Cardiac muscle cell (in vitro differentiated cells and primary cell): ENCODE data around the gene CCT5. TPM values are rescaled to one million over a fixed set of nuclear protein-coding genes. Genes with fewer than 3 reads are reported as not detected.

ENCODE experiments used
- DNase-seq, 2 donors: peaks; one replicate each; pipeline versions ENCODE4 v3.0.0 to v3.0.0-alpha.2; 2010 to 2017; ENCODE audit warnings: low read depth in 1 of 2, low spot score in 1 of 2
- H3K27ac ChIP-seq: fragments of 200-600 bp; sonication (generic); 2 replicates; pipeline ENCODE4 v1.5.1; 2016
- H3K27me3 ChIP-seq: fragments of 200-600 bp; sonication (generic); 2 replicates; pipeline ENCODE4 v1.6.0; 2016; ENCODE audit warnings: control low read depth
- H3K36me3 ChIP-seq: fragments of 200-600 bp; sonication (generic); 2 replicates; pipeline ENCODE4 v1.5.1; 2016; ENCODE audit warnings: control low read depth
- H3K4me1 ChIP-seq: fragments of 200-600 bp; sonication (generic); 2 replicates; pipeline ENCODE4 v1.8.1; 2017; ENCODE audit warnings: low read depth, mild to moderate bottlenecking, mixed run types
- H3K4me3 ChIP-seq: fragments of 200-600 bp; sonication (generic); 2 replicates; pipeline ENCODE4 v1.5.1; 2016; ENCODE audit warnings: mild to moderate bottlenecking
- H3K9me3 ChIP-seq: fragments of 200-600 bp; sonication (generic); 2 replicates; pipeline ENCODE4 v1.5.1; 2017; ENCODE audit warnings: low read depth, mild to moderate bottlenecking, control low read depth
- CTCF ChIP-seq: IDR thresholded peaks from 2 replicates; pipeline ENCODE4 v1.5.1; 2012; ENCODE audit warnings: low read depth, mild to moderate bottlenecking, low read length
- polyA plus RNA-seq: library from polyadenylated mRNA; unstranded; fragments of >200 nt; fragmentation: Nextera tagmentation; extraction: Ambion mirVana; gene quantifications from 2 replicates; pipeline ENCODE4 v1.2.1, GENCODE V29; 2016
- total RNA-seq: library from RNA; depleted of rRNA; stranded (reverse); fragments of >200 nt; gene quantifications from 2 replicates; pipeline ENCODE4 v1.2.3, GENCODE V29; 2016

The CCT5 gene
- 176 and 231 TPM in 2 replicates for total RNA-seq
- 256 and 265 TPM in 2 replicates for polyA plus RNA-seq

- Histone ChIP-seq H3K9me3 (no peaks in the 10 kb centered on the region), H3K4me3 (peak within 1 kb of the TSS; percentile 86), H3K27ac (peak within 1 kb of the TSS; percentile 98), H3K4me1 (peaks cover 19% of the 10 kb centered on the region), H3K36me3 (peaks cover 8% of the 10 kb centered on the region), H3K27me3 (no peaks in the 10 kb centered on the region)
- DNase-seq = peak; percentile 98 to 99
- no peak for TF ChIP-seq CTCF
Observed at GRCh38 chr5:10249948-10250805, at the start of gene CCT5. Gene CCT5, plus strand, starts transcription at chr5:10250280. Its CDS starts 61 bp downstream, at chr5:10250341.

- peak in 1 of 2 donors; percentile 10 for DNase-seq
- H3K9me3 ChIP-seq = no peaks in the 10 kb centered on the region
- H3K27ac ChIP-seq = no peak overlapping the region
- H3K36me3 ChIP-seq = no peaks in the 10 kb centered on the region
- TF ChIP-seq CTCF = peak; percentile 32
- H3K4me1 ChIP-seq = no peaks in the 10 kb centered on the region
- no peak overlapping the region for H3K4me3 ChIP-seq
- no peaks in the 10 kb centered on the region for H3K27me3 ChIP-seq
Observed at GRCh38 chr5:10201223-10201868, 48.7 kb upstream of the CCT5 start.

GRCh38 chr5:10202089-10202910, 47.8 kb upstream of the CCT5 start:
- no peak for DNase-seq
- Histone ChIP-seq H3K36me3 (no peaks in the 10 kb centered on the region), H3K4me1 (no peaks in the 10 kb centered on the region), H3K27ac (no peak overlapping the region), H3K9me3 (no peaks in the 10 kb centered on the region), H3K27me3 (no peaks in the 10 kb centered on the region), H3K4me3 (no peak overlapping the region)
- no peak for TF ChIP-seq CTCF

GRCh38 chr5:10209004-10209403, 41.1 kb upstream of the CCT5 start:
- H3K9me3 ChIP-seq = no peaks in the 10 kb centered on the region
- TF ChIP-seq CTCF = no peak

GRCh38 chr5:10213316-10213715, 36.8 kb upstream of the CCT5 start:
- H3K4me1 ChIP-seq = no peaks in the 10 kb centered on the region
- no peak for DNase-seq
- no peaks in the 10 kb centered on the region for H3K27me3 ChIP-seq
- no peak overlapping the region for H3K27ac ChIP-seq
- H3K4me3 ChIP-seq = no peak overlapping the region
- no peaks in the 10 kb centered on the region for H3K9me3 ChIP-seq
- no peaks in the 10 kb centered on the region for H3K36me3 ChIP-seq
- no peak for TF ChIP-seq CTCF

More at GRCh38 chr5:10209004-10209403, 41.1 kb upstream of the CCT5 start:
- no peak overlapping the region for H3K4me3 ChIP-seq
- H3K27me3 ChIP-seq = no peaks in the 10 kb centered on the region
- no peaks in the 10 kb centered on the region for H3K4me1 ChIP-seq
- H3K27ac ChIP-seq = no peak overlapping the region
- no peaks in the 10 kb centered on the region for H3K36me3 ChIP-seq
- DNase-seq = no peak
